ENCODE measurements around the gene ITGAX.

Gene ITGAX

GRCh38 chr16:31325171-31325570 lies 29.8 kb upstream of the ITGAX start:
- Histone ChIP-seq H3K27ac (ENCODE audit: low read depth, low read length) (no peak overlapping the region), H2BK15ac (replicated peaks; ENCODE audit: low read depth) (no peak overlapping the region), H3K27me3 (ENCODE audit: insufficient read depth, low read length, poor library complexity) (no peaks in the 10 kb centered on the region), H3K56ac (ENCODE audit: low read length) (no peak overlapping the region), H3K23ac (ENCODE audit: low read length) (no peak overlapping the region), H3K4me2 (ENCODE audit: low read length) (no peak overlapping the region), H3K9ac (ENCODE audit: low read length) (no peak overlapping the region), H4K5ac (ENCODE audit: low read length) (no peak overlapping the region), H2AK5ac (ENCODE audit: low read length) (no peak overlapping the region), H4K8ac (ENCODE audit: low read depth, low read length) (no peak overlapping the region), H2BK120ac (ENCODE audit: low read depth, low read length) (no peak overlapping the region), H2BK5ac (ENCODE audit: low read length) (no peak overlapping the region), H3K79me1 (ENCODE audit: low read length) (no peaks in the 10 kb centered on the region), H3K4ac (ENCODE audit: low read depth, low read length) (no peak overlapping the region), H3K79me2 (ENCODE audit: control insufficient read depth, insufficient read depth, low read length) (no peaks in the 10 kb centered on the region), H3K18ac (ENCODE audit: low read length) (no peak overlapping the region), H3K4me3 (ENCODE audit: low read length) (no peak overlapping the region), H3K4me1 (ENCODE audit: control insufficient read depth, low read depth, low read length) (peaks cover 2% of the 10 kb centered on the region), H3K36me3 (ENCODE audit: control insufficient read depth, insufficient read depth, low read length) (no peaks in the 10 kb centered on the region)
- DNase-seq: no peak
- WGBS (ENCODE audit: extremely low coverage, insufficient coverage, low lambda C conversion rate): no CpG with 5 or more reads among the region's 16 CpGs

- DNase-seq: peak; percentile 59
- Histone ChIP-seq H3K27ac (ENCODE audit: low read depth, low read length) (no peak overlapping the region), H4K5ac (ENCODE audit: low read length) (no peak overlapping the region)
Measured at GRCh38 chr16:31327646-31328225, 27.2 kb upstream of the ITGAX start.

GRCh38 chr16:31328322-31329052 lies 26.5 kb upstream of the ITGAX start:
- Histone ChIP-seq H2BK5ac (ENCODE audit: low read length) (no peak overlapping the region), H3K27ac (ENCODE audit: low read depth, low read length) (no peak overlapping the region), H2AK5ac (ENCODE audit: low read length) (no peak overlapping the region), H3K4ac (ENCODE audit: low read depth, low read length) (no peak overlapping the region), H3K18ac (ENCODE audit: low read length) (no peak overlapping the region), H4K5ac (ENCODE audit: low read length) (no peak overlapping the region), H3K36me3 (ENCODE audit: control insufficient read depth, insufficient read depth, low read length) (no peaks in the 10 kb centered on the region), H2BK15ac (replicated peaks; ENCODE audit: low read depth) (no peak overlapping the region), H3K4me2 (ENCODE audit: low read length) (no peak overlapping the region), H2BK120ac (ENCODE audit: low read depth, low read length) (no peak overlapping the region), H4K8ac (ENCODE audit: low read depth, low read length) (no peak overlapping the region), H3K56ac (ENCODE audit: low read length) (no peak overlapping the region), H3K4me1 (ENCODE audit: control insufficient read depth, low read depth, low read length) (peaks cover 2% of the 10 kb centered on the region), H3K23ac (ENCODE audit: low read length) (no peak overlapping the region), H3K79me1 (ENCODE audit: low read length) (no peaks in the 10 kb centered on the region), H3K27me3 (ENCODE audit: insufficient read depth, low read length, poor library complexity) (peaks cover 4% of the 10 kb centered on the region), H3K79me2 (ENCODE audit: control insufficient read depth, insufficient read depth, low read length) (no peaks in the 10 kb centered on the region), H3K9ac (ENCODE audit: low read length) (no peak overlapping the region), H3K4me3 (ENCODE audit: low read length) (no peak overlapping the region)
- no CpG with 5 or more reads among the region's 12 CpGs for WGBS (ENCODE audit: extremely low coverage, insufficient coverage, low lambda C conversion rate)
- DNase-seq: no peak

More at GRCh38 chr16:31327646-31328225, 27.2 kb upstream of the ITGAX start:
- peaks cover 4% of the 10 kb centered on the region for H3K27me3 ChIP-seq (ENCODE audit: insufficient read depth, low read length, poor library complexity)
- no peak overlapping the region for H2BK15ac ChIP-seq (replicated peaks; ENCODE audit: low read depth)
- H3K23ac ChIP-seq (ENCODE audit: low read length): no peak overlapping the region
- no peak overlapping the region for H2BK120ac ChIP-seq (ENCODE audit: low read depth, low read length)
- no peaks in the 10 kb centered on the region for H3K79me1 ChIP-seq (ENCODE audit: low read length)
- no peak overlapping the region for H3K18ac ChIP-seq (ENCODE audit: low read length)
- H3K9ac ChIP-seq (ENCODE audit: low read length): no peak overlapping the region
- H4K8ac ChIP-seq (ENCODE audit: low read depth, low read length): no peak overlapping the region
- no peak overlapping the region for H3K56ac ChIP-seq (ENCODE audit: low read length)
- no CpG with 5 or more reads among the region's 10 CpGs for WGBS (ENCODE audit: extremely low coverage, insufficient coverage, low lambda C conversion rate)
- no peak overlapping the region for H3K4ac ChIP-seq (ENCODE audit: low read depth, low read length)
- peaks cover 2% of the 10 kb centered on the region for H3K4me1 ChIP-seq (ENCODE audit: control insufficient read depth, low read depth, low read length)
- H3K36me3 ChIP-seq (ENCODE audit: control insufficient read depth, insufficient read depth, low read length): no peaks in the 10 kb centered on the region
- H3K4me2 ChIP-seq (ENCODE audit: low read length): no peak overlapping the region
- no peak overlapping the region for H3K4me3 ChIP-seq (ENCODE audit: low read length)
- H2BK5ac ChIP-seq (ENCODE audit: low read length): no peak overlapping the region
- H3K79me2 ChIP-seq (ENCODE audit: control insufficient read depth, insufficient read depth, low read length): no peaks in the 10 kb centered on the region
- H2AK5ac ChIP-seq (ENCODE audit: low read length): no peak overlapping the region

GRCh38 chr16:31329671-31330552 lies 25.1 kb upstream of the ITGAX start:
- H2AK5ac ChIP-seq (ENCODE audit: low read length): no peak overlapping the region
- no peak overlapping the region for H2BK120ac ChIP-seq (ENCODE audit: low read depth, low read length)
- H3K4me2 ChIP-seq (ENCODE audit: low read length): no peak overlapping the region
- H2BK15ac ChIP-seq (replicated peaks; ENCODE audit: low read depth): no peak overlapping the region
- H3K36me3 ChIP-seq (ENCODE audit: control insufficient read depth, insufficient read depth, low read length): no peaks in the 10 kb centered on the region
- peaks cover 2% of the 10 kb centered on the region for H3K4me1 ChIP-seq (ENCODE audit: control insufficient read depth, low read depth, low read length)
- H3K79me2 ChIP-seq (ENCODE audit: control insufficient read depth, insufficient read depth, low read length): no peaks in the 10 kb centered on the region
- no CpG with 5 or more reads among the region's 39 CpGs for WGBS (ENCODE audit: extremely low coverage, insufficient coverage, low lambda C conversion rate)
- H3K56ac ChIP-seq (ENCODE audit: low read length): no peak overlapping the region
- no peak overlapping the region for H4K5ac ChIP-seq (ENCODE audit: low read length)
- no peaks in the 10 kb centered on the region for H3K79me1 ChIP-seq (ENCODE audit: low read length)
- H3K23ac ChIP-seq (ENCODE audit: low read length): no peak overlapping the region
- no peak overlapping the region for H4K8ac ChIP-seq (ENCODE audit: low read depth, low read length)
- no peak overlapping the region for H2BK5ac ChIP-seq (ENCODE audit: low read length)
- peak; percentile 23 for DNase-seq
- no peak overlapping the region for H3K18ac ChIP-seq (ENCODE audit: low read length)
- H3K27ac ChIP-seq (ENCODE audit: low read depth, low read length): no peak overlapping the region
- H3K4me3 ChIP-seq (ENCODE audit: low read length): no peak overlapping the region
- H3K4ac ChIP-seq (ENCODE audit: low read depth, low read length): no peak overlapping the region
- H3K9ac ChIP-seq (ENCODE audit: low read length): no peak overlapping the region
- peaks cover 4% of the 10 kb centered on the region for H3K27me3 ChIP-seq (ENCODE audit: insufficient read depth, low read length, poor library complexity)

- no CpG with 5 or more reads among the region's 8 CpGs for WGBS (ENCODE audit: extremely low coverage, insufficient coverage, low lambda C conversion rate)
- Histone ChIP-seq H2BK5ac (ENCODE audit: low read length) (no peak overlapping the region), H3K18ac (ENCODE audit: low read length) (no peak overlapping the region), H2BK15ac (replicated peaks; ENCODE audit: low read depth) (no peak overlapping the region), H3K9ac (ENCODE audit: low read length) (no peak overlapping the region), H4K8ac (ENCODE audit: low read depth, low read length) (no peak overlapping the region), H2BK120ac (ENCODE audit: low read depth, low read length) (no peak overlapping the region), H3K79me2 (ENCODE audit: control insufficient read depth, insufficient read depth, low read length) (no peaks in the 10 kb centered on the region), H3K4me2 (ENCODE audit: low read length) (no peak overlapping the region), H3K4me3 (ENCODE audit: low read length) (no peak overlapping the region), H3K27me3 (ENCODE audit: insufficient read depth, low read length, poor library complexity) (peaks cover 4% of the 10 kb centered on the region), H3K56ac (ENCODE audit: low read length) (no peak overlapping the region), H4K5ac (ENCODE audit: low read length) (no peak overlapping the region), H3K27ac (ENCODE audit: low read depth, low read length) (no peak overlapping the region), H3K36me3 (ENCODE audit: control insufficient read depth, insufficient read depth, low read length) (no peaks in the 10 kb centered on the region), H2AK5ac (ENCODE audit: low read length) (no peak overlapping the region), H3K4me1 (ENCODE audit: control insufficient read depth, low read depth, low read length) (peaks cover 2% of the 10 kb centered on the region), H3K4ac (ENCODE audit: low read depth, low read length) (no peak overlapping the region), H3K23ac (ENCODE audit: low read length) (no peak overlapping the region), H3K79me1 (ENCODE audit: low read length) (no peaks in the 10 kb centered on the region)
- DNase-seq: no peak
Measured at GRCh38 chr16:31330553-31330890, 24.5 kb upstream of the ITGAX start.
